ENCODE data around the gene POU3F1. TPM values are rescaled to one million over a fixed set of nuclear protein-coding genes. Genes with fewer than 3 reads are reported as not detected.

Gene POU3F1
- total and polyA plus RNA-seq, 4 donors, result 0.04 to 0.20 (median 0.17) TPM

GRCh38 chr1:38077523-38078147 is 31.0 kb upstream of the POU3F1 start:
- no peak for TF ChIP-seq CTCF (IDR thresholded peaks at IDR 0.05; ENCODE audit: control extremely low read depth, extremely low read depth)
- H3K4me1 ChIP-seq (ENCODE audit: control insufficient read depth in 5 of 5, insufficient read depth in 5 of 5, low read length in 5 of 5), result peaks cover 0 to 2% (median 0%) of the 10 kb centered on the region in 5 donors

GRCh38 chr1:38076455-38076854 is 29.9 kb upstream of the POU3F1 start:
- ATAC-seq (ENCODE audit: insufficient read depth, low FRiP score) (no peak), DNase-seq (no peak)
- no peak for TF ChIP-seq CTCF (IDR thresholded peaks at IDR 0.05; ENCODE audit: control extremely low read depth, extremely low read depth)
- H3K9me3 ChIP-seq (ENCODE audit: control insufficient read depth in 4 of 4, insufficient read depth in 3 of 4, low read length in 3 of 4), result peaks cover 0 to 3% (median 0%) of the 10 kb centered on the region in 4 donors
- H3K36me3 ChIP-seq (ENCODE audit: control insufficient read depth in 4 of 4, insufficient read depth in 4 of 4, low read length in 4 of 4), result no peaks in the 10 kb centered on the region
- no peak overlapping the region for H3K9ac ChIP-seq (ENCODE audit: insufficient read depth in 1 of 2, low read length in 2 of 2)
- no peak overlapping the region for H3K27ac ChIP-seq (ENCODE audit: low read depth in 1 of 2, low read length in 1 of 2)
- peaks cover 0 to 4% (median 0%) of the 10 kb centered on the region in 5 donors for H3K4me1 ChIP-seq (ENCODE audit: control insufficient read depth in 5 of 5, insufficient read depth in 5 of 5, low read length in 5 of 5)
- no peaks in the 10 kb centered on the region for H3K27me3 ChIP-seq (ENCODE audit: control insufficient read depth in 3 of 3, insufficient read depth in 3 of 3, low read length in 2 of 3)
- no peak overlapping the region for H3K4me3 ChIP-seq
- WGBS, 2 donors, result 62 to 65% methylated on average over 6 of the region's 6 CpGs

More at GRCh38 chr1:38077523-38078147, 31.0 kb upstream of the POU3F1 start:
- H3K9me3 ChIP-seq (ENCODE audit: control insufficient read depth in 4 of 4, insufficient read depth in 3 of 4, low read length in 3 of 4), result peaks cover 0 to 3% (median 0%) of the 10 kb centered on the region in 4 donors
- WGBS, 2 donors, result 86 to 91% methylated on average over 3 of the region's 3 CpGs
- H3K4me3 ChIP-seq, result no peak overlapping the region
- no peaks in the 10 kb centered on the region for H3K27me3 ChIP-seq (ENCODE audit: control insufficient read depth in 3 of 3, insufficient read depth in 3 of 3, low read length in 2 of 3)
- no peak overlapping the region for H3K9ac ChIP-seq (ENCODE audit: insufficient read depth in 1 of 2, low read length in 2 of 2)
- DNase-seq (no peak), ATAC-seq (ENCODE audit: insufficient read depth, low FRiP score) (no peak)
- H3K27ac ChIP-seq (ENCODE audit: low read depth in 1 of 2, low read length in 1 of 2), result no peak overlapping the region
- no peaks in the 10 kb centered on the region for H3K36me3 ChIP-seq (ENCODE audit: control insufficient read depth in 4 of 4, insufficient read depth in 4 of 4, low read length in 4 of 4)

- DNase-seq, result peak; percentile 57 to 76 (median 63)
Measured at GRCh38 chr1:38076038-38076437, 29.4 kb upstream of the POU3F1 start.

More at GRCh38 chr1:38076038-38076437, 29.4 kb upstream of the POU3F1 start:
- no peaks in the 10 kb centered on the region for H3K36me3 ChIP-seq (ENCODE audit: control insufficient read depth in 4 of 4, insufficient read depth in 4 of 4, low read length in 4 of 4)
- ATAC-seq (ENCODE audit: insufficient read depth, low FRiP score), result no peak
- H3K9ac ChIP-seq (ENCODE audit: insufficient read depth in 1 of 2, low read length in 2 of 2), result no peak overlapping the region
- no peaks in the 10 kb centered on the region for H3K27me3 ChIP-seq (ENCODE audit: control insufficient read depth in 3 of 3, insufficient read depth in 3 of 3, low read length in 2 of 3)
- H3K27ac ChIP-seq (ENCODE audit: low read depth in 1 of 2, low read length in 1 of 2), result no peak overlapping the region
- H3K4me1 ChIP-seq (ENCODE audit: control insufficient read depth in 5 of 5, insufficient read depth in 5 of 5, low read length in 5 of 5), result peaks cover 0 to 4% (median 0%) of the 10 kb centered on the region in 5 donors
- H3K9me3 ChIP-seq (ENCODE audit: control insufficient read depth in 4 of 4, insufficient read depth in 3 of 4, low read length in 3 of 4), result peaks cover 0 to 3% (median 0%) of the 10 kb centered on the region in 4 donors
- 18 to 22% methylated on average over 6 of the region's 6 CpGs for WGBS, 2 donors
- H3K4me3 ChIP-seq, result no peak overlapping the region
- no peak for TF ChIP-seq CTCF (IDR thresholded peaks at IDR 0.05; ENCODE audit: control extremely low read depth, extremely low read depth)

Data from lung (tissue), 12 donors.